ENCODE measurements around the gene PUS7L.
"Not testable (repeated sequence)": the region's sequence is repeated elsewhere in the genome, so short reads cannot be mapped to it uniquely, and the experiment has no call there.

The PUS7L gene, protein sequence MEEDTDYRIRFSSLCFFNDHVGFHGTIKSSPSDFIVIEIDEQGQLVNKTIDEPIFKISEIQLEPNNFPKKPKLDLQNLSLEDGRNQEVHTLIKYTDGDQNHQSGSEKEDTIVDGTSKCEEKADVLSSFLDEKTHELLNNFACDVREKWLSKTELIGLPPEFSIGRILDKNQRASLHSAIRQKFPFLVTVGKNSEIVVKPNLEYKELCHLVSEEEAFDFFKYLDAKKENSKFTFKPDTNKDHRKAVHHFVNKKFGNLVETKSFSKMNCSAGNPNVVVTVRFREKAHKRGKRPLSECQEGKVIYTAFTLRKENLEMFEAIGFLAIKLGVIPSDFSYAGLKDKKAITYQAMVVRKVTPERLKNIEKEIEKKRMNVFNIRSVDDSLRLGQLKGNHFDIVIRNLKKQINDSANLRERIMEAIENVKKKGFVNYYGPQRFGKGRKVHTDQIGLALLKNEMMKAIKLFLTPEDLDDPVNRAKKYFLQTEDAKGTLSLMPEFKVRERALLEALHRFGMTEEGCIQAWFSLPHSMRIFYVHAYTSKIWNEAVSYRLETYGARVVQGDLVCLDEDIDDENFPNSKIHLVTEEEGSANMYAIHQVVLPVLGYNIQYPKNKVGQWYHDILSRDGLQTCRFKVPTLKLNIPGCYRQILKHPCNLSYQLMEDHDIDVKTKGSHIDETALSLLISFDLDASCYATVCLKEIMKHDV

DNA sequence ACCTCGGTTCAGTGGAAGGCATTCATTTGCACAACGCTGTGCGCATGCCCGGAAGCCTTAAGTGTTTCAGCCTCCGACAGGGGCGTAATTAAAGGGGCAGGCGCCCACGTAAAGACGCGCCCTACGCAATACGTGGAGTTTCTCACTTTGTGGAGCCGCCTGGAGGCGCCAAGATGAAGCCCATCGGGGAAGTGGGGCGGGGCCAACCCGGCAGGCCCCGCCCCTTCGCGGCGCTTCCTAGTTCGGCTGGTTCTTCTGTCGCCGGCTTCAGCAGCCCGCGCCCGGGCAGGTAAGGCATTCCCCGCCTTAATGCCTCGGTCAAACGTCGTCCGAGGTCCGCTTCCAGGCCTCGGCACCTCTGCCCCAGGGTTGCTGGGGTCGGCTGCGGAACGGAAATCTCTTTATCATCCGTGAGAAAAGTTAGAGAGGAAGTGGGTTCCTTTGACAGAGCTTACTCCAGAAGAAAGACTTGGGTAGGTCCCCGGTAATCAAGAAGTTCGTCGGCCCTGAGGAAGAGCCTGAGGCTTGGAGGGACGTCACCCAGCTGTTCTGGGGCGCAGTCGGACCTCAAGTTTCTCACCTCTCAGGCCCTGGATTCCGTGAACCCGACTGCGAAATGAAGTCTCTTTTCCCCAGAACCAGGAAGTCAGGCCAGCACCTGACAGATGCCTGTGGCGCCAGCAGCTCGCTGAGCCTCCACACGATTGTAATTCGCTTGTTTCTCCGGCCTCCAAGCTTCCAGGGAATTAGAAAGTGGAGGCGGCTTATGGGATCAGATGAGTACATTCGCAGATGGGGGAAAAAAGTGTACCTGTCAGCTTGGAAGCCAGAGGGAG is at the start of gene PUS7L, which contains the start of gene IRAK4:
TSS of gene PUS7L (minus strand) at position 63 of the 836 bp plus-strand sequence. CDS start 3,545 bp downstream, outside the sequence.
TSS of gene IRAK4 (plus strand) at position 224 of the 836 bp plus-strand sequence. CDS start 9,161 bp downstream, outside the sequence.
- peak; percentile 80 to 92 (median 88) for DNase-seq

DNA sequence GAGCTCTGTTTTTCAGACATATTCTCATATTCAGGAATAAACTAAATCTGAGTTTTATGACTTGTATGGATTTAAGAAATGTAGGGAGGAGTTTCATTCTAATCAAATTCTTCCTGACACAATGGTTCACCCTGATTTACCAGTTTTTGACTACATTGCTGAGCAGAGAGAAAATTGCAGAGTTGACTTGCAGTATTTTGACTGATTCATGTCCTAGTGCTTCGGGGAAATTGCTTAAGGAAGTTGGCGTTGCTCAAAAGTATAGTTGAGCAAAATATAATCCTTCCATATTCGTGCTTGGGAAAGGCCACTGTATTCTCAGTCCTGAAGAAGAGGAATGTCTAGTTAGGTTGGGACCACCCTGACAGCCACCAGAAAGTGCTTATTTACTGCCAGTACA is 48.8 kb upstream of the PUS7L start:
- DNase-seq = no peak

DNA sequence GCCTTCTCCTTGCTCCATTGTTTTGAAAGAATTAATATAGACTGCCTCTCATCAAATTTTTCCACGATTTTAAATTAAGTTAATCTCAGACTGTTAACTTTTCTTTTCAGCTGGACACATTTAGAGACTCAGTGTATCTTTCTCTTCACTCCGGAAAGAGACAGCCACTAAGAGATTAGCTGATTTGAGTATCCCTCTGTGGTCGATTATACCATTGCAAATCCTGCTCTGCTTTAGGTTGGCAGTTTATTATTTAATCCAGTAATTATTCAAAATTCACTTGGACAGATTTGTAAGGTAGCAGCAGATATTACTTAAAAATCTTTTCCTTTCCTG is 48.1 kb upstream of the PUS7L start:
- DNase-seq = no peak

- peak; percentile 64 to 80 (median 74) for DNase-seq
Observed at GRCh38 chr12:43805860-43806736, 47.5 kb upstream of the PUS7L start, which contains the start of gene TWF1. Gene TWF1, minus strand, starts transcription at chr12:43806317. Its CDS starts 72 bp downstream, at chr12:43806245.

DNA sequence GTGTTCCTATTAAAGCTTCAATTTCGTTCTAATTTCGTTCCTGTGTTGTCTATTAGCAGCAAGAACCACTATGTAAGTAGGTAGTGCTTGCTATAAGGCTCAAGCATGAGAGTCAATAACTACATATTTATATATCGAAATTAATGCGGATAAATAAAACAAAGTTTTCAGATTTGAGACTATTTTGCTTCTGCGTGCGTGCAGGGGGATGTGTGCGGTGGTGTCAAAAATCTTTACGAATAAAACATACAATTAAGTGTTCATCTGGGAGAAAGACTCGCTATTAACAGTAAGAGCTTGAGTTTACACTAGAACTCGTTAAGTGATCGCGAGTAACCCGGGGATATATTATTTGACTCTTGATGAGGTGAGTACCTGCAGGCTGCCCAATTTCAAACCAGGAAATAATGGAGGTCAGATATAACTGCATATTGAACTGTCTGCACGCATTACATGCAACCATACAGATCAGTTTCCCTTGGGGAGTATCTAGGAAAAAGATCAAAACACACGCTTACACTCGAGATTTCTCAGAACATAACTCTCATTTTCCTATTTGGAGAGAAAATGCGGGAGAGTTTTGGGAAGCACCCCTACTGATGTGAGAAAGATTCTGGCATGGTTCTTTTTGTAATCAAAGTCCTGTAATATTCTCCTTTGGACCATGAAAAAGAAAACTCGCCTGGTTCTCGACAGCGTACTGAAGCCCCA is 46.7 kb upstream of the PUS7L start:
- no peak for DNase-seq

GRCh38 chr12:43797561-43798217 is 39.1 kb upstream of the PUS7L start:
- no peak for DNase-seq

- no peak for DNase-seq
Observed at GRCh38 chr12:43795716-43796280, 37.2 kb upstream of the PUS7L start.

- no peak for DNase-seq
Observed at GRCh38 chr12:43789941-43790340, 31.4 kb upstream of the PUS7L start.

DNA sequence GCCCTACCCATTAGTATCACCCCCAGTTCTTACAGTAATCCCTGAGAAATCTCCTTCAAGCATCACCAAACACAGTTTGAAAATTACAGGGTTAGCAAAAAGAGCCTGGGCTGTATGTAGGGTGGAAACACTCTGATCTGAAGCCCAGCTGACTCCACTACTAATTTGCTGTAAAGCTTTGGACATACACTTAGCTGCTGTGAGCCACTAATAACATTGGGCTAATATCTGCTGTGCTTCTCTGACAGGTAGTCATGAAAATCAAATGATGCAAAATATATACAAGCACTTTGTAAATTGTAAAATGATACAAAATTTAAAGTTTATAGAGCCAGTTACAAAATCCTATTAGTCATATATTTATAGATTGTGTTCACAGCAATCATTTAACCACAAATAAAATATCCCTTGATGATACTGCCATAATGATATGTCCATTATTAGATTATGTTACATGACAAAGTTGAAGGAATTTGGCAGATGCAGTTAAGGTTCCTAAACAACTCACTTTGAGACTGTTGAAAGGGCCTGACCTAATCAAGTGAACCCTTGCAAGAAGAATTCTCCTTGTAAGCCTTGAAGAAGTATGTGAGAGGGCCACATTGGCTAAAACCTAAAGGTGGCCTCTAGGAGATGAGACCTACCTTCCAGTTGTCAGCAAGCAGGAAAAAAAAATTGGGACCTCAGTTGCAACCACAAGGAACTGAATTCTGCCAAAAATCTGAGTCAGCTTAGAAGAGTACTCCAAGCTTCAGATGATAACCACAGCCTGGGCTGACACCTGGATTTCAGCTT is 28.5 kb upstream of the PUS7L start:
- no peak for DNase-seq

DNA sequence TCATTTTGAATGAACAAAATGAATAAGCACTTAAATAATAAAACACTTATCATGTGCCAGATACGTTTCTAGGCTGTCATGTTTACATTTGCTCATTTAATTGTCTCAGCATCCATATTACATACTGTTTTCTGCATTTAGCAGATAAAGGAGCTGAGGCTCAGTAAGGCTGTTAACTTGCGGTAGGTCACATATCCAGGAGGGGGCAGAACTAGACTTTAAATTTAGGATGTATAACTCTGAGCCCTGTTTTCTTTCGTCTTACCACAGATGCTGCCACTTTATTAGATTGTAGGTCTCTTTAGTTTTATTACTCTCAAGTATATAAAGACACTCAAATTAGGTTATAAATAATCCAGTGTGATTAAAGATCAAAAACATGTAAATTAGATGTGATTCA is 17.9 kb upstream of the PUS7L start:
- no peak for DNase-seq

DNA sequence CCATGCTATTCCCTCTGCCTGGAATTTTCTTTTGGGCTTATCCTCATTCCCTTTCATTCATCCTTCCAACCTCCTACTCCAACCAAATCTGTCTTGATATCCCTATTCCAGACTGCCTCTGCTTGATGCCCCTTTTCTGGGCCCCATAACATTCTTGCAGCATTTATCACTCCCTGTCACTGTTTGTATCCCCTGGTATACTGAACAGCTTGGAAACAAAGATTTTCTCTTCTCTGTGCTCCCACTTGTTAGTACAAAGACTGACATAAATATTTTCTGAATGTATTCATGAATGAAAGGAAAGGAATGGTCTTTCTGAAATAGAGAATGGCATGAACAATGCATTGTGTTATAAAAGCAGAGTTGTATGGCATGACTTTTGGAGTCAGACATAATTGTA is 7.7 kb upstream of the PUS7L start:
- DNase-seq = no peak

DNA sequence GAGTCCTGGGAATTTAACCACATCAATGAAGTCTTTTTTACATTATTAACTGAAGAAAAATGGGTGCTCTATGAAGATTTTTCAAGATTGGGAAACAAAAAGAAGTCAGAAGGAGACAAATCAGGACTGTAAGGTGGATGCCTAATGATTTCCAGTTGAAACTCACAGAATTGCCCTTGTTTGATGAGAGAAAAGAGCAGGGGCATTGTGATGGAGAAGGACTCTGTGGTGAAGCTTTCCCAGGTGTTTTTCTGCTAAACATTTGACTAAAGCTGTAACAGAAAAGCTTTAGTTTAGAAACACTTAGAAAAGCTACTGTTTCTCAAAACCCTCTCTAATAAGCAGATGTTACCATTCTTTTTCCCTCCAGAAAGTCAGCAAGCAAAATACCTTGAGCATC is 5.9 kb upstream of the PUS7L start:
- no peak for DNase-seq

DNA sequence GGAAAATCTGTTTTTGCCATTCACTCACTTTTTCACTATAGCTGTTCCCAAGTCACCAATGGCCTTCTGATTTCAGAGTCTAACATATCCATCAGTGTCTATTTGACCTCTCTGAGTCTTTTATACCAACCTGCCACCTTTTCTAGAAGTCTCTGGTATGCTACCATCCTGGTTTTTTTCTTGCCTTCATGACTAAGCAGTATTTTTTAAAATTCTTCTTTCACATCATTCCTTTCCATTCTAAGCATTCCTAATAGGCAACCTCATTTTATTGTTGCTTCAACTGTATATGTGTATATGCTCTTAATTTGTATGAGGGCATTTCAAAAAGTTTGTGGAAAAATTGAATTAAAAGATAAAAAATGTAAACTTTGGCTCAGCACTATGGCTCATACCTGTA is 5.2 kb upstream of the PUS7L start:
- no peak for DNase-seq

DNA sequence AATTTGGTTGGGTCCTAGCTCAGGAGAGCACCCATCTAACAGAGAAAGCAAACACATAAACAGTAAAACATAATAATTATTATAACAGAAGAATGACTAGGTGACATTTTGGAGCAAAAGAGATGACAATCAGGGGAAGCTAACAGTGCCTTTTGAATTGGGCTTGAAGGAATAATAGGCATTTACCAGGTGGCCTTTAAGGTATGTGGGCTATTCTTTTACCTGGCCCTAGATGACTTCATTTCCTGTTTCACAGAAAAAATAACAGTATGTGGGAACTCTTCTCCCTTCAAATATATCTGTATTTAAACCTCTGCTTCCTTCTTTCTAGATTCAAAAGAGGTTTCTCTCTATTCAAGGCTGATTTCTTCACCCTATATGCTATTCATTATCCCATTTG is 4.0 kb upstream of the PUS7L start:
- DNase-seq = no peak

- DNase-seq = no peak
Observed at GRCh38 chr12:43761500-43761899, 2.9 kb upstream of the PUS7L start.

- no peak for DNase-seq
Observed at GRCh38 chr12:43760396-43760795, 1.8 kb upstream of the PUS7L start.

DNA sequence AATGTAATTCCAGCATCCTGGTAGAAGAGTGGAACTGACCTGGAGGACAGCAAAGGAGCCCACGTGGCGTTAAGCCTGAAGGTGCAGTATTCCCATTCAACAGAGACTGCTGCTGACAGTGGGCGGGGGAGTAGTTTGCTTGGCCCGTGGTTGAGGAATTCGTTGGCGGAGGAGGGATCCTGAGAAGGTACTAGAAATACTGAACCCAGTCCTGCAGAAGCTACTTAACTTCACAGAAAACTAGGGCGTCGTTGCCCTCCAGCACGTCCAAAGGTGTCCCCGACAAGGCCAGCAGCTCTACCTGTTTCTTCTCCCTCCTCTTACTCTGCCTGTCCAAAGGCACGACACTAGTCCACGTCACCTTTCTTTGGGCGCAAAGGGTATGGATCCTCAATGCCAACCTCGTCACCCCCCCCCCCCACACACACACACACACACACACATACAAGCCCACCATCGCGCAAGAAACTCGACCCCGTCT is 303 bp downstream of the PUS7L start:
- DNase-seq = peak in 1 of 4 experiments; percentile 11

DNA sequence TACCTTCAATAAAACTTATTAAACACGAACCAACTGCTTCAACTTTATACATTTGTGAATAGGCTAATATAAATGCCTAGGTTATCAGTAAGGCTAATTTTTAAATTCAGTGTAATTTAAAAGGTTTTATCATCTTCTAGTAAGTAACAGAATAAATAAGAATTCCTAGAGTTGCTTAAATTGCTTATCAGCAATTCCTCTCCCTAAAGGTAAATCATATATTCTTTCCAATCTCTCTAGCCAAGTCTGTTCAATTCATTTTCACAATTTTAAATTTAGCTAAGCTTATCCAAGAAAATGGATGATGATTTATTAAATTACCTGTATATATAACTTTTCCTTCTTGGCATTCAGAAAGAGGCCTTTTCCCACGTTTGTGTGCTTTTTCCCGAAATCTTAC is 4.6 kb downstream of the PUS7L start:
- DNase-seq = no peak

- not testable (repeated sequence) for DNase-seq
Observed at GRCh38 chr12:43751360-43751759, 7.2 kb downstream of the PUS7L start.

GRCh38 chr12:43750814-43751213 is 7.8 kb downstream of the PUS7L start:
- no peak for DNase-seq
